Liver (tissue), 9 donors: Measurements from ENCODE around the gene SDF2L1. TPM values are rescaled to one million over a fixed set of nuclear protein-coding genes. Genes with fewer than 3 reads are reported as not detected.

Source experiments
- DNase-seq: peaks from one replicate; pipeline ENCODE4 v3.0.0-alpha.2; 2017; ENCODE audit warnings: low spot score
- H3K27ac ChIP-seq, 2 donors: one replicate each; pipeline ENCODE4 v1.7.0; 2013; ENCODE audit warnings: inconsistent platforms in 2 of 2, low read length in 2 of 2, control low read depth in 1 of 2, low read depth in 1 of 2, mild to moderate bottlenecking in 1 of 2
- H3K27me3 ChIP-seq, 4 donors: one replicate each; pipeline versions ENCODE4 v1.6.1 to v1.7.0; 2013; ENCODE audit warnings: low read length in 3 of 4, inconsistent platforms in 1 of 4, mild to moderate bottlenecking in 1 of 4, moderate library complexity in 1 of 4; ENCODE audit not compliant: control insufficient read depth in 4 of 4, insufficient read depth in 4 of 4
- H3K36me3 ChIP-seq, 4 donors: one replicate each; pipeline versions ENCODE4 v1.6.1 to v1.7.0; 2013; ENCODE audit warnings: low read length in 3 of 4, mild to moderate bottlenecking in 3 of 4, low read depth in 1 of 4, moderate library complexity in 1 of 4; ENCODE audit not compliant: control insufficient read depth in 4 of 4, insufficient read depth in 3 of 4
- H3K4me1 ChIP-seq, 4 donors: one replicate each; pipeline versions ENCODE4 v1.6.1 to v1.7.0; 2013; ENCODE audit warnings: low read length in 3 of 4, mild to moderate bottlenecking in 3 of 4, moderate library complexity in 1 of 4; ENCODE audit not compliant: control insufficient read depth in 4 of 4, insufficient read depth in 4 of 4
- H3K4me3 ChIP-seq, 3 donors: one replicate each; pipeline versions ENCODE4 v1.6.1 to v1.7.0; 2013; ENCODE audit warnings: low read length in 3 of 3, control low read depth in 1 of 3, low read depth in 1 of 3, mild to moderate bottlenecking in 1 of 3
- H3K9ac ChIP-seq, 2 donors: one replicate each; pipeline ENCODE4 v1.7.0; 2013; ENCODE audit warnings: low read length in 2 of 2, mild to moderate bottlenecking in 2 of 2, moderate library complexity in 2 of 2, control low read depth in 1 of 2, low read depth in 1 of 2
- H3K9me3 ChIP-seq, 4 donors: one replicate each; pipeline versions ENCODE4 v1.6.1 to v1.7.0; 2013; ENCODE audit warnings: low read length in 3 of 4; ENCODE audit not compliant: control insufficient read depth in 4 of 4
- ATF3 ChIP-seq: IDR thresholded peaks from 2 replicates; pipeline ENCODE4 v1.6.1; 2016; ENCODE audit warnings: antibody characterized with exemption
- CTCF ChIP-seq: fragments of 150-350 bp; IDR thresholded peaks from 2 replicates; pipeline ENCODE4 v1.5.1; 2017; ENCODE audit warnings: improper control_type of control experiment, low read depth, low read length; ENCODE audit not compliant: missing input control
- FOXA1 ChIP-seq: IDR thresholded peaks from 2 replicates; pipeline ENCODE4 v1.6.1; 2016; ENCODE audit warnings: antibody characterized with exemption
- FOXA2 ChIP-seq: IDR thresholded peaks from 2 replicates; pipeline ENCODE4 v1.6.1; 2016; ENCODE audit warnings: antibody characterized with exemption
- GABPA ChIP-seq, 2 donors: IDR thresholded peaks in 1 of 2; conservative IDR thresholded peaks in 1 of 2; 2 replicates each; pipeline ENCODE4 v1.6.1; 2016; ENCODE audit warnings: antibody characterized with exemption in 2 of 2, mild to moderate bottlenecking in 1 of 2, moderate library complexity in 1 of 2
- HNF4A ChIP-seq, 2 donors: conservative IDR thresholded peaks; 2 replicates each; pipeline ENCODE4 v1.6.1; 2016; ENCODE audit warnings: antibody characterized with exemption in 2 of 2, mild to moderate bottlenecking in 2 of 2
- HNF4G ChIP-seq: IDR thresholded peaks from 2 replicates; pipeline ENCODE4 v1.6.1; 2016; ENCODE audit warnings: antibody characterized with exemption
- JUND ChIP-seq, 2 donors: IDR thresholded peaks; 2 replicates each; pipeline ENCODE4 v1.6.1; 2016; ENCODE audit warnings: antibody characterized with exemption in 2 of 2
- MAX ChIP-seq: IDR thresholded peaks from 2 replicates; pipeline ENCODE4 v1.6.1; 2016; ENCODE audit warnings: antibody characterized with exemption
- REST ChIP-seq: IDR thresholded peaks from 2 replicates; pipeline ENCODE4 v1.6.1; 2016; ENCODE audit warnings: antibody characterized with exemption, mild to moderate bottlenecking
- RXRA ChIP-seq, 2 donors: IDR thresholded peaks; 2 replicates each; pipeline ENCODE4 v1.6.1; 2017 to 2018; ENCODE audit warnings: antibody characterized with exemption in 2 of 2, mild to moderate bottlenecking in 1 of 2
- SP1 ChIP-seq: IDR thresholded peaks from 2 replicates; pipeline ENCODE4 v1.6.1; 2018; ENCODE audit warnings: antibody characterized with exemption, mild to moderate bottlenecking
- TAF1 ChIP-seq: conservative IDR thresholded peaks from 2 replicates; pipeline ENCODE4 v1.6.1; 2016; ENCODE audit warnings: antibody characterized with exemption, mild to moderate bottlenecking
- YY1 ChIP-seq: IDR thresholded peaks from 2 replicates; pipeline ENCODE4 v1.6.1; 2016; ENCODE audit warnings: antibody characterized with exemption, mild to moderate bottlenecking
- ZBTB33 ChIP-seq: IDR thresholded peaks from 2 replicates; pipeline ENCODE4 v1.6.1; 2016; ENCODE audit warnings: antibody characterized with exemption
- WGBS: extraction: QIAGEN DNeasy Blood & Tissue Kit; methylation state at CpG from one replicate; pipeline ENCODE4 v1.1.7; 2013; 5-methylcytosine and 5-hydroxymethylcytosine counted together
- polyA plus RNA-seq, 2 donors: library from polyadenylated mRNA; stranded (reverse) in 1 of 2; unstranded in 1 of 2; fragments of 200-250 nt in 1 of 2; fragments of >200 nt in 1 of 2; fragmentation: Nextera tagmentation in 1 of 2; extraction: Ambion mirVana in 1 of 2; gene quantifications; one replicate each; pipeline versions ENCODE4 v1.2.1 to v1.2.3, GENCODE V29; 2013 to 2015
- total RNA-seq, 2 donors: library from RNA; depleted of rRNA; stranded (reverse); fragments of >200 nt; gene quantifications; one replicate each; pipeline ENCODE4 v1.2.3, GENCODE V29; 2014
- donor health status: healthy.
- donor health status: healthy.
- donor health status: healthy.
- donor health status: healthy.
- donor health status: healthy.

Gene SDF2L1
- total and polyA plus RNA-seq, 4 donors = 36.3 to 173 (median 82.9) TPM

GRCh38 chr22:21682385-21683175, 40.5 kb downstream of the SDF2L1 start:
- TF ChIP-seq CTCF (no peak), HNF4A (conservative IDR thresholded peaks at IDR 0.05) (no peak)
- Histone ChIP-seq H3K27me3 (no peaks in the 10 kb centered on the region), H3K36me3 (peaks cover 8 to 48% (median 21%) of the 10 kb centered on the region in 4 donors), H3K27ac (no peak overlapping the region), H3K4me3 (no peak overlapping the region), H3K4me1 (peaks cover 2 to 5% (median 4%) of the 10 kb centered on the region in 4 donors), H3K9me3 (no peaks in the 10 kb centered on the region), H3K9ac (no peak overlapping the region)
- 96% methylated on average over 20 of the region's 20 CpGs for WGBS
- DNase-seq = no peak

- WGBS = 97% methylated on average over 7 of the region's 7 CpGs
- Histone ChIP-seq H3K27ac (no peak overlapping the region), H3K36me3 (peaks cover 9 to 55% (median 26%) of the 10 kb centered on the region in 4 donors), H3K4me1 (no peaks in the 10 kb centered on the region), H3K4me3 (no peak overlapping the region), H3K9ac (no peak overlapping the region), H3K9me3 (no peaks in the 10 kb centered on the region), H3K27me3 (no peaks in the 10 kb centered on the region)
- TF ChIP-seq TAF1 (no peak), FOXA1 (no peak)
- DNase-seq = no peak
Observed at GRCh38 chr22:21683401-21683811, 41.3 kb downstream of the SDF2L1 start.

GRCh38 chr22:21684492-21685163, 42.5 kb downstream of the SDF2L1 start:
- TF ChIP-seq JUND (IDR thresholded peaks at IDR 0.05) (no peak), MAX (no peak), GABPA (IDR thresholded peaks at IDR 0.05 in 1 of 2, conservative IDR thresholded peaks at IDR 0.05 in 1 of 2) (no peak), FOXA2 (no peak), ZBTB33 (no peak), SP1 (no peak), CTCF (no peak), YY1 (no peak), HNF4G (no peak), REST (no peak), ATF3 (no peak), TAF1 (no peak), FOXA1 (no peak), RXRA (IDR thresholded peaks at IDR 0.05) (no peak)
- H3K27me3 ChIP-seq = no peaks in the 10 kb centered on the region
- H3K36me3 ChIP-seq = peaks cover 10 to 63% (median 27%) of the 10 kb centered on the region in 4 donors

More at GRCh38 chr22:21684492-21685163, 42.5 kb downstream of the SDF2L1 start:
- H3K27ac ChIP-seq = no peak overlapping the region
- WGBS = 96% methylated on average over 19 of the region's 19 CpGs
- no peaks in the 10 kb centered on the region for H3K4me1 ChIP-seq
- no peak for DNase-seq
- H3K4me3 ChIP-seq = no peak overlapping the region
- H3K9me3 ChIP-seq = no peaks in the 10 kb centered on the region
- no peak overlapping the region for H3K9ac ChIP-seq
